ENCODE results near the gene PACSIN1.

DNA sequence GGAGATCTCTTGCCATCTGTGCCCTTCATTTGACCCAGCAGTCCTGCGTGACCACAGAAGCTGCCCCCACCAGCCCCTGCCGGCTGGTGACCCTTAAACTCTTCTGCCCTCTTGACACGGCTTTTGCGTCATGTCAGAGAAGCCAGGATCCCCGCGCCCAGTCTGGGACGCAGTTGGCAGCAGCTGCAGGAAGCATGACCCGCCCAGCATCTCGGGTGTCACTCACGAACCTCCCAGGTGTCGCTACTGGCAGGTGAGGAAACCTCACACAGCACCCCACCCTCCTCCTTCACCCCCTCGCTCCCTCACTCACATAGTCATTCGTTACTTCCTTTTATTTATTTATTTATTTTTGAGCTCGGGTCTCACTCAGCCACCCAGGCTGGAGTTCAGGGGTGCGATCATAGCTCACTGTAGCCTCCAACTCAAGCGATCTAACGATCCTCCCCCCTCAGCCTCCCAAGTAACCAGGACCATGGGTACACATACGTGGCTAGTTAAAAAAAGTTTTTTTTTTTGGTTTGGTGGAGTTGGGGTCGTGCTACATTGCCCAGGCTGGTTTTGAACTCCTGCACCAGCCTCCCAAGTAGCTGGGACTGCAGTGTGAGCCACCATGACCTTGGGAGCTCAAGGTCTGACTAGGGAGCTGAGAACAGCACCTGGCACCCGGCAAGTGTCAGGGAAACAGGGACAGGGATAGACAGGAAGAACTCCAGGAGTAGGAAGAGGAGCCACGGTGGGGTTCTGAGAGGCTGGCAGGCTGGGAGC, 104.4 kb downstream of the PACSIN1 start:
- TF ChIP-seq CTCF (IDR thresholded peaks at IDR 0.05) (no peak), POLR2A (IDR thresholded peaks at IDR 0.05) (no peak), POLR2AphosphoS5 (IDR thresholded peaks at IDR 0.05) (no peak), EP300 (IDR thresholded peaks at IDR 0.05) (no peak)
